RCC 7860 (cell line): ENCODE data around the gene PLCB4.

Experiments used
- DNase-seq: peaks from one replicate; pipeline ENCODE4 v3.0.0-alpha.2; 2015; ENCODE audit warnings: low spot score
- FAIRE-seq: peaks from 2 replicates; lab custom pipeline; 2012; peaks lifted over from hg19 to GRCh38; lab: Jason Lieb, UNC

Gene PLCB4

GRCh38 chr20:9503526-9504245 lies 434.8 kb downstream of the PLCB4 start:
- no peak for DNase-seq
- FAIRE-seq, result no peak

GRCh38 chr20:9506280-9506821 lies 437.5 kb downstream of the PLCB4 start:
- FAIRE-seq (no peak), DNase-seq (no peak)

- no peak for DNase-seq
- no peak for FAIRE-seq
Observed at GRCh38 chr20:9506964-9507369, 438.1 kb downstream of the PLCB4 start.

DNA sequence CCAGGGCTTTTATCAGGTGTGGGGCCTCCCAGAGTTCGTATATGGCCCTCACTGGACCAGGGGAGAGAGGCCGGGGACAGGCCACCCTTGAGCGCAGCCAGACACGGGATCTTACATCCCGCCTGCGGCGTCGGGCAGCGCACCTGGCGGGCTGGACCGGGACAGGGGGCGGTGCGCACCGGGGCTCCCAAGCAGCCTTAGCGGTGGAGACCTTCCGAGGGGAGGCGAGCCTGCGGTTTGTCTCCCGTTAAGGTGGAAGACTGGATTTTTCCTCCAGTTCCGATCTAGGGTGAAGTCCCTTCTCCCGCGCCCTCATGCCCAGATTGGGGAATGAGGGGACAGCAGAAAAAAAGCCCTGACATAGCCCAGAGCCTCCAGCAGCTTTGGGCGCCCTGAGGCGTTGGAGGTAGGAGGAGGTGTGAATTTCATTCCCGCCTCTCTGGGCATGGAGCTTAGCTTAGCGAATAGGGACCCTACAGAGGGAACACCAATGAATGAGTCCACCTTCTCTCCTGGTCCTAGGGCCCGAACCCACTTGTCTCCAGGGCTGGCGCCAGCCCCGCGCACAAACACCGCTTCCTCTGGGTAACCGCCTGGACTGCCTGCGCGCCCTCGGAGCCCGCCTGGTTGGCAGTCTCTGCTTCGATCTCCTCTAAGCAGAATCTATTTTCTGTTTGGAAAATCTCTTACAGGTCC lies 438.8 kb downstream of the PLCB4 start:
- FAIRE-seq, result no peak
- DNase-seq, result no peak

GRCh38 chr20:9508240-9508661 lies 439.4 kb downstream of the PLCB4 start:
- DNase-seq, result no peak
- FAIRE-seq, result no peak

- FAIRE-seq (no peak), DNase-seq (no peak)
Observed at GRCh38 chr20:9508696-9509178, 439.9 kb downstream of the PLCB4 start.

- FAIRE-seq, result no peak
- no peak for DNase-seq
Observed at GRCh38 chr20:9509246-9509645, 440.4 kb downstream of the PLCB4 start.

- FAIRE-seq (no peak), DNase-seq (no peak)
Observed at GRCh38 chr20:9510911-9511310, 442.0 kb downstream of the PLCB4 start.

DNA sequence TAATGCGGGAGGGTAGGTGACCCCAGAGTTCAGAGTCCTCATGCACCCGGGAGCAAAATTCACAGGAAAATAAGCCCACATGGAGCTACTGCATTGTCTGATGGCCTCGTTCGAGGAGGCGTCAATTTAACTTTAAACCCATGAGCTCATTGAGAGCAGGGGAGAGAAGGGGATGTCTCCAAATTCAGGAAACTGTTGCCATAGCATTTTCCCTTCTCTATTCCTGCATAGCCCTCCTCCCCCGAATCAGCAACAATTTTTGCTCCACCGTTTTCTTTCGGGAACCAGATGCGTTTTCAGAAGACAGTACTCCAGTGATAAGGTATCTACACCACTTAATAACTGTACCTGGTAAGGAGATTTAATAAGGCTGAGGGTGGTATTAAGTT lies 445.2 kb downstream of the PLCB4 start:
- no peak for FAIRE-seq

GRCh38 chr20:9514461-9515213 lies 445.8 kb downstream of the PLCB4 start, which contains the start of gene LAMP5:
Gene LAMP5 (plus strand): TSS chr20:9514590. CDS start chr20:9514853, 263 bp downstream.
- DNase-seq (no peak), FAIRE-seq (no peak)

More for the DNA sequence above, 445.2 kb downstream of the PLCB4 start:
- DNase-seq, result no peak

DNA sequence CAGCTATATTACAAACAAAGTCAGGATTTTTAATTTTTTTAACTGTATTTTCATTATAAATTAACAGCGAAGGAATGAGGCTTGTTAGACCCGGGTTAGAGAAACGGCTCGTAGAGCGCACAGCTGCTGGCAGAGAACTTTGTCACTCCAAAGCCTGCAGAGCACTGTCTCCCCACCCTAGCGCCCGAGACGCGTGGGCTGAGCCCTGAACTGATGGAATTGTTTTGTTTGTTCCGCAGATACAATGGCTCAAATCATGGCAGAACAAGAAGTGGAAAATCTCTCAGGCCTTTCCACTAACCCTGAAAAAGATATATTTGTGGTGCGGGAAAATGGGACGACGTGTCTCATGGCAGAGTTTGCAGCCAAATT lies 446.3 kb downstream of the PLCB4 start:
- FAIRE-seq (no peak), DNase-seq (no peak)

GRCh38 chr20:9515741-9516233 lies 446.9 kb downstream of the PLCB4 start:
- DNase-seq (no peak), FAIRE-seq (no peak)

DNA sequence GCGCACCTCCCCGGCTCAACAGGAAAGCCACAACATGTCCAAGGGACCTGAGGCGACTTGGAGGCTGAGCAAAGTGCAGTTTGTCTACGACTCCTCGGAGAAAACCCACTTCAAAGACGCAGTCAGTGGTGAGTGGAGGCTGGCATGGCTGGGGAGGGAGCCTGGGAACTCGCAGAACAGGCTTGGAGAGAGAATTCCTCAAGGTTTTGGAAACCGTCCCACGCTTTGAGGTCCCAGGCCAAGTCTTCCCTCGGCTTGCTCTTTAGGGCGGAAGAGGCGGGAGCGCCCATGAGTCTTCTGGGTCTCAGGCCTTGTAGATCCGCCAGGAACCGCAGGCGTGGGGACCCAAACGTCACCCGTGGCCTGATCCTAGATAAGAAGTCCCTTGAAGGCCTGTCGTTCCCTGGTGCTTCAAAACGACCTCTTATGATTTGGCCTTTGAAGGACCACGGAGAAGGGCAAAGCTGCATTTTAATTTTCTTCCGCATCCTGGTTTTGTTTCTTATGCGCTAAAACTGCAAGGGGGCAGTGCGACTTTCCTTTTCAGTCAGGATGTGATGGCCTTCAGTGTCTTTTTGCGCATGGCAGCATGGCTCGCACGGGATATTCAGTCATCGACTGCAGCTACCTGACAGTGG lies 447.5 kb downstream of the PLCB4 start:
- DNase-seq (no peak), FAIRE-seq (no peak)

GRCh38 chr20:9517297-9518162 lies 448.6 kb downstream of the PLCB4 start:
- no peak for DNase-seq
- FAIRE-seq, result no peak

GRCh38 chr20:9518576-9519175 lies 449.8 kb downstream of the PLCB4 start:
- no peak for FAIRE-seq

GRCh38 chr20:9520086-9520485 lies 451.2 kb downstream of the PLCB4 start:
- DNase-seq (no peak), FAIRE-seq (no peak)

More at GRCh38 chr20:9518576-9519175, 449.8 kb downstream of the PLCB4 start:
- DNase-seq, result no peak

DNA sequence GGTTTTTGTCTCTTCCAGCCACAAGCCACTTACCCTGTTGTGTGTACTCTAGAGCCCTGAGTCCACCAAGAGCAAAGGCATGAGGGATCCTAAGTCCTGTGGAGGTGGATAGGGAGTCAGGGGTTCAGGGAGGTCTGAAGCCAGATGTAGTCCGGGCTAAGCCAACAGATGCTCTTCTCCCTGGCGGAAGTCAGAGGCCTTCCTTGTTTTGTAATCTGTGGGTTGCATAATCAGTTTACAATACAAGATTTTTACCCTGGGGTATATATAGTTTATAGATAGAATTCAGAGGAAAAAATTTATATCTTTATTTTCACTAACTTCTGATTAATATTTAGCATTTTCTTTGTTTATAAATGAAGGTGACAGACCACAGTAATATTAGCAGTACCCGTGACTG lies 454.7 kb downstream of the PLCB4 start:
- FAIRE-seq (no peak), DNase-seq (no peak)
